Measurements from ENCODE around the gene TMEM233. TPM values are rescaled to one million over a fixed set of nuclear protein-coding genes. Genes with fewer than 3 reads are reported as not detected.

The TMEM233 gene
- total and polyA plus RNA-seq, 2 experiments from 2014 or later, result 0.33 TPM; not detected in 1

DNA sequence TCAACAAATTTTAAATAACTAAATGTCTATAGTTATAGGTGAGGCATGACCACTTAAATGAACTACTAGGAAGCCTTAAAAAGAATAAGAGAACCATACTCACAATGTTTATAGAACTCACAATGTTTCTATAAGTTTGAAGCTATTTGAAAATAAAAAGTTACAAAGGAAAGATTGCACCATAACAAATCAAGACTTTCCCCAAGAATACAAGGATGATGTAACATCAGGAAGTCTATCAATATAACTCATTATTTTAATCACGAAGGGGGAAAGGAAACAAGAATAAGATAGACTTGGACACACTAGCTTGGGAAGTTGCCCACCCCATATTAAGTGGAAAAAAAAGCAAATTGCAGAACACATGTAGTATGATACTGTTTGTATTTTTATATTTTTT lies 26.9 kb downstream of the TMEM233 start:
- H3K9me3 ChIP-seq (ENCODE audit: low read depth), result no peaks in the 10 kb centered on the region
- H4K20me1 ChIP-seq (ENCODE audit: insufficient read depth), result no peaks in the 10 kb centered on the region
- H3F3A ChIP-seq (ENCODE audit: insufficient read depth), result no peaks in the 10 kb centered on the region
- no peaks in the 10 kb centered on the region for H3K4me1 ChIP-seq (ENCODE audit: insufficient read depth)
- no peaks in the 10 kb centered on the region for H3K9me2 ChIP-seq (ENCODE audit: insufficient read depth)
- in situ Hi-C loops (cut with MboI), result no loop called here
- no peak overlapping the region for H3K9ac ChIP-seq
- H2AFZ ChIP-seq, result no peak overlapping the region
- TF ChIP-seq EZH2phosphoT487 (IDR thresholded peaks at IDR 0.05; ENCODE audit: insufficient read depth, low read depth) (no peak), EZH2 (IDR thresholded peaks at IDR 0.05; ENCODE audit: insufficient read depth, poor library complexity, severe bottlenecking) (no peak)
- no peaks in the 10 kb centered on the region for H3K36me3 ChIP-seq (ENCODE audit: low read depth)
- 4 to 5% methylated on average over 1 of the region's 1 CpG for WGBS, 2 experiments (ENCODE audit: low coverage in 1 of 2, low lambda C conversion rate in 2 of 2, missing lambda C conversion rate in 2 of 2)
- no peak overlapping the region for H3K4me2 ChIP-seq (ENCODE audit: unreplicated experiment)
- H3K4me3 ChIP-seq, result no peak overlapping the region
- no peak overlapping the region for H3K27ac ChIP-seq
- H3K27me3 ChIP-seq (replicated peaks; ENCODE audit: insufficient read depth), result no peaks in the 10 kb centered on the region
- no peak for DNase-seq
- H3K79me2 ChIP-seq (ENCODE audit: insufficient read depth), result no peaks in the 10 kb centered on the region

DNA sequence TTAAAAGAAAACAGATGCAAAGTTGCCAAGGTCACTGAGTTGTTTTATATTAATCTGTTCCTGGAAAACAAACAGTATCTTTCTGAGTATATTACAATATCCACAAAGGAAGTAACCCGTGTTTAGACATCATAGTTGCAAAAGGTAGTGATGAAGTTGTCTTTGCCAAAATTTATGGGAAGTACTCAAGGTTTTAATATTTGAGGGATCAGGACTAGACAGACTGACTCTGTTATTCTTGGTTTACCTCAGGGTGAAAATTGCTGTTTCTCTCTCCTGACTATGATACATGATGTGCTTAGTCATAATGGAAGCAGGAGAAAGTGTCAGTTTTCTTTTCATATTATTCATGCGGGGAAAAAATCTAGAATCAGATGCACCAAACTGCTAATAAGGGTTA lies 28.3 kb downstream of the TMEM233 start:
- H3K27ac ChIP-seq, result no peak overlapping the region
- no peaks in the 10 kb centered on the region for H3K79me2 ChIP-seq (ENCODE audit: insufficient read depth)
- H3K9me2 ChIP-seq (ENCODE audit: insufficient read depth), result no peaks in the 10 kb centered on the region
- H3K4me3 ChIP-seq, result no peak overlapping the region
- no peak overlapping the region for H2AFZ ChIP-seq
- WGBS, 2 experiments (ENCODE audit: low coverage in 1 of 2, low lambda C conversion rate in 2 of 2, missing lambda C conversion rate in 2 of 2), result 0 to 4% methylated on average over 2 of the region's 2 CpGs
- DNase-seq, result peak; percentile 2
- H3K9ac ChIP-seq, result no peak overlapping the region
- H3F3A ChIP-seq (ENCODE audit: insufficient read depth), result no peaks in the 10 kb centered on the region
- no peaks in the 10 kb centered on the region for H3K36me3 ChIP-seq (ENCODE audit: low read depth)
- H3K4me1 ChIP-seq (ENCODE audit: insufficient read depth), result no peaks in the 10 kb centered on the region
- no peaks in the 10 kb centered on the region for H3K27me3 ChIP-seq (replicated peaks; ENCODE audit: insufficient read depth)
- H3K4me2 ChIP-seq (ENCODE audit: unreplicated experiment), result no peak overlapping the region
- TF ChIP-seq EZH2 (IDR thresholded peaks at IDR 0.05; ENCODE audit: insufficient read depth, poor library complexity, severe bottlenecking), result no peak
- no peak for TF ChIP-seq EZH2phosphoT487 (IDR thresholded peaks at IDR 0.05; ENCODE audit: insufficient read depth, low read depth)
- no peaks in the 10 kb centered on the region for H4K20me1 ChIP-seq (ENCODE audit: insufficient read depth)
- H3K9me3 ChIP-seq (ENCODE audit: low read depth), result no peaks in the 10 kb centered on the region
- in situ Hi-C loops (cut with MboI), result no loop called here

DNA sequence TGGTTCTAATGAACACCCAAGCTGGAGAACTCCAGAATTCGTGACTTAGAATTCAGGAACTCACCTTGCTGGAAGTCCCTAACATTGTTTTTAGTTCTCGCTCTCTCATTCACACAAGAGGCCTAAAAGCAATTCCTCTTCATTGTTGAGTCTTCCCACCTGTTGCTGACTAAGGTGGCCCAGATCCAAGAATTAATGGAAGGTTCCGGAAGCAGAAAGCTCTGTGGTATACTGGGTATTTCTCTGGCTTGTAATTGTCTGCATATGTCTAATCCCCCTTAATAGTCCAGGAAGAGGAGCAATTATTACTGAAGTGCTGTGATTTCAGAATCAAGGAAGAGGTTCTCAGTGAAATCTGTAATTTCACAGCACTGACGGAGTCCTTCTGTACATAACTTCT lies 31.4 kb downstream of the TMEM233 start:
- no peaks in the 10 kb centered on the region for H3F3A ChIP-seq (ENCODE audit: insufficient read depth)
- H3K4me1 ChIP-seq (ENCODE audit: insufficient read depth), result no peaks in the 10 kb centered on the region
- DNase-seq, result no peak
- WGBS, 2 experiments (ENCODE audit: low coverage in 1 of 2, low lambda C conversion rate in 2 of 2, missing lambda C conversion rate in 2 of 2), result 36 to 44% methylated on average over 4 of the region's 4 CpGs
- no peaks in the 10 kb centered on the region for H3K79me2 ChIP-seq (ENCODE audit: insufficient read depth)
- H3K27ac ChIP-seq, result no peak overlapping the region
- no peak for TF ChIP-seq EZH2 (IDR thresholded peaks at IDR 0.05; ENCODE audit: insufficient read depth, poor library complexity, severe bottlenecking)
- TF ChIP-seq EZH2phosphoT487 (IDR thresholded peaks at IDR 0.05; ENCODE audit: insufficient read depth, low read depth), result no peak
- no peaks in the 10 kb centered on the region for H4K20me1 ChIP-seq (ENCODE audit: insufficient read depth)
- no peak overlapping the region for H3K4me2 ChIP-seq (ENCODE audit: unreplicated experiment)
- no peak overlapping the region for H3K4me3 ChIP-seq
- no peaks in the 10 kb centered on the region for H3K27me3 ChIP-seq (replicated peaks; ENCODE audit: insufficient read depth)
- no peaks in the 10 kb centered on the region for H3K36me3 ChIP-seq (ENCODE audit: low read depth)
- in situ Hi-C loops (cut with MboI), result no loop called here
- H3K9me3 ChIP-seq (ENCODE audit: low read depth), result no peaks in the 10 kb centered on the region
- no peak overlapping the region for H3K9ac ChIP-seq
- H3K9me2 ChIP-seq (ENCODE audit: insufficient read depth), result no peaks in the 10 kb centered on the region
- no peak overlapping the region for H2AFZ ChIP-seq

DNA sequence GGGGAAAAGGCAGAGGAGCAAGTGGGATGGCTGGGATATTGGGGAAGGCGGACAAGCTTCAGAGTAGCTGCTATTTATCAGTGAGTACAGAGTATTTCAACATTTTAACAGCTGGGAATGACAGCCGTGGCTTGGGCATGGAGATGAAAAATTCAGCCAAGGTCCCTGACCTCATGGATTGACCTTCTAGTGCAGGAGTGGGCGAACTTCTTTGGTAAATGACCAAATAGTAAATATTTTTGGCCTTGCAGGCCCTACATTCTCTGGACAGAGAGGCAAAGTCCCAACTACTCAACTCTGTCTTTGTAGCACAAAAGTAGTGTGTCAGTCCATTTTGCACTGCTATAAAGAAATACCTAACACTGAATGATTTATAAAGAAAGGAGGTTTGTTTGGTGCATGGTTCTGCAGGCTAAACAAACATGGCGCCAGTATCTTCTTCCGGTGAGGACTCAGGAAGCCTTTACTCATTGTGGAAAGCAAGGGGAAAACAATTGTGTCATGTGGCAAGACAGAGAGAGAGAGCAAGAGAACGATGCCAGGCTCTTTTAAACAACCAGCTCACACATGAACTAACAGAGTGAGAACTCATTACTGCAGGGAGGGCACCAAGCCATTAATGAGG lies 33.6 kb downstream of the TMEM233 start:
- no peaks in the 10 kb centered on the region for H3K9me3 ChIP-seq (ENCODE audit: low read depth)
- TF ChIP-seq EZH2phosphoT487 (IDR thresholded peaks at IDR 0.05; ENCODE audit: insufficient read depth, low read depth) (no peak), EZH2 (IDR thresholded peaks at IDR 0.05; ENCODE audit: insufficient read depth, poor library complexity, severe bottlenecking) (no peak)
- H3K9me2 ChIP-seq (ENCODE audit: insufficient read depth), result no peaks in the 10 kb centered on the region
- no peak overlapping the region for H3K9ac ChIP-seq
- H3K4me1 ChIP-seq (ENCODE audit: insufficient read depth), result no peaks in the 10 kb centered on the region
- H3K27ac ChIP-seq, result no peak overlapping the region
- in situ Hi-C loops (cut with MboI), result no loop called here
- H3K36me3 ChIP-seq (ENCODE audit: low read depth), result no peaks in the 10 kb centered on the region
- no peaks in the 10 kb centered on the region for H3F3A ChIP-seq (ENCODE audit: insufficient read depth)
- no peak for DNase-seq
- no peak overlapping the region for H3K4me3 ChIP-seq
- no peaks in the 10 kb centered on the region for H3K27me3 ChIP-seq (replicated peaks; ENCODE audit: insufficient read depth)
- no peak overlapping the region for H3K4me2 ChIP-seq (ENCODE audit: unreplicated experiment)
- no peaks in the 10 kb centered on the region for H3K79me2 ChIP-seq (ENCODE audit: insufficient read depth)
- H4K20me1 ChIP-seq (ENCODE audit: insufficient read depth), result no peaks in the 10 kb centered on the region
- H2AFZ ChIP-seq, result no peak overlapping the region
- WGBS, 2 experiments (ENCODE audit: low coverage in 1 of 2, low lambda C conversion rate in 2 of 2, missing lambda C conversion rate in 2 of 2), result 24 to 35% methylated on average over 6 of the region's 6 CpGs

DNA sequence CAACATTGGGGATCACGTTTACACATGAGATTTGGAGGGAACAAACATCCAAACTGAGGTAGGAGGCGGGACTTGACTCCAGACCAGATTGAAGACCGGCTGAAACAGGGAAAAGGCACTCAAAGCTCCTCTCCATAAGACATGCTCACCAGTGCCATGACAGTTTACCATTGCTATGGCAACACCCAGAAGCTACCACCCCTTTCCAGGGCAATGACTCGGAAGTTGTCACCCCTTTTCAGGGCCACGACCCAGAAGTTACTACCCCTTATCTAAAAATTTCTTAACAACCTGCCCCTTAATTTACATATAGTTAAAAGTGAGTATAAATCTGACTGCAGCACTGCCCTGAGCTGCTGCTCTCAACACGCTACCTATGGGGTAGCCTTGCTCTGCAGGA lies 34.1 kb downstream of the TMEM233 start:
- Histone ChIP-seq H3K27me3 (replicated peaks; ENCODE audit: insufficient read depth) (no peaks in the 10 kb centered on the region), H3K4me3 (no peak overlapping the region), H3K4me1 (ENCODE audit: insufficient read depth) (no peaks in the 10 kb centered on the region), H2AFZ (no peak overlapping the region), H3K9me3 (ENCODE audit: low read depth) (no peaks in the 10 kb centered on the region), H3K9me2 (ENCODE audit: insufficient read depth) (no peaks in the 10 kb centered on the region), H3K9ac (no peak overlapping the region), H3F3A (ENCODE audit: insufficient read depth) (no peaks in the 10 kb centered on the region), H3K27ac (no peak overlapping the region), H3K36me3 (ENCODE audit: low read depth) (no peaks in the 10 kb centered on the region), H3K79me2 (ENCODE audit: insufficient read depth) (no peaks in the 10 kb centered on the region), H4K20me1 (ENCODE audit: insufficient read depth) (no peaks in the 10 kb centered on the region), H3K4me2 (ENCODE audit: unreplicated experiment) (no peak overlapping the region)
- DNase-seq, result no peak
- in situ Hi-C loops (cut with MboI), result no loop called here
- WGBS, 2 experiments (ENCODE audit: low coverage in 1 of 2, low lambda C conversion rate in 2 of 2, missing lambda C conversion rate in 2 of 2), result 36 to 38% methylated on average over 6 of the region's 6 CpGs
- no peak for TF ChIP-seq EZH2 (IDR thresholded peaks at IDR 0.05; ENCODE audit: insufficient read depth, poor library complexity, severe bottlenecking)
- no peak for TF ChIP-seq EZH2phosphoT487 (IDR thresholded peaks at IDR 0.05; ENCODE audit: insufficient read depth, low read depth)
